GM21423 (cell line): ENCODE results near the gene PROSER2.
A peak's percentile ranks its signal among the peaks of the same experiment; 100 is the strongest.

Experiments
- ATAC-seq: cut with Tn5 transposase; IDR thresholded peaks from one replicate; pipeline ENCODE4 v1.9.1; 2021; ENCODE audit warnings: mild to moderate bottlenecking, moderate library complexity; ENCODE audit not compliant: unreplicated experiment

Gene PROSER2

GRCh38 chr10:11863353-11864109 lies 40.4 kb downstream of the PROSER2 start:
- ATAC-seq = peak; percentile 98

- no peak for ATAC-seq
Observed at GRCh38 chr10:11864727-11865126, 41.6 kb downstream of the PROSER2 start.

DNA sequence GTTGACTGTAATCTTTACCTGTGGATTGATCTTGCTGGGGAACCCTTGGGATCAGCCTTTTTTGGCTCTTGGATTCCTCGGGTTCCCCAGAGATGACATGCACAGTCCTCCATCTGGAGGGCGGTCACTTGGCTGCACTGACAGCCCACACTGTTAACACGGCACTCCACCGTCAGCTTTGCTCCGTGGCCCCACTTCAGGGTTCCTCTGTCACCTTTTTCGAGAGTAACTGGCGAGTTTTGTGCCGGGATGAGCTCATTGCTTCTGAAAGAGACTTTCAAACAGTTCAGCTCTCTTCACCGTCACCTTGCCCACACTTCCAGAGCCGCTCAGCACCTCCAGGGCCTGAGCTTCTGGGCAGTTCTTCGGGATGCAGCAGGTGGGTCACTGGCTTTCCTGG lies 42.4 kb downstream of the PROSER2 start:
- no peak for ATAC-seq

GRCh38 chr10:11866199-11866925 lies 43.2 kb downstream of the PROSER2 start:
- ATAC-seq = no peak

- no peak for ATAC-seq
Observed at GRCh38 chr10:11869219-11869618, 46.1 kb downstream of the PROSER2 start.

- ATAC-seq = no peak
Observed at GRCh38 chr10:11869743-11870460, 46.7 kb downstream of the PROSER2 start.

DNA sequence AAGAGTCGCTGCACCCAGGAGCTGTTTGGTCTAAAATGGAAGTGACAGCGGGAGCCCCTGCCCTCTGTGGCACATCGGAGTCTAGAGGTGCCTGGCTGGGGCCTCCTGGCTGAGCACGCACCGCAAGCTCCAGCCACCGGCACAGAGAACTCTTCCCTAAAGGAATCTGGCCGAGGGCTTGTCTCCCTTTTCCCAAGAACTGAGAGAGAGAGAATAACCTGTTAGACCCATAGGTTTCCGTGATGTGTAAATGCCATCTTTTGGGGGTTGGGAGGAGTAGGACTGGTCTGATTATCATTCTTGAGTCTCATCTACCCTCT lies 47.3 kb downstream of the PROSER2 start:
- no peak for ATAC-seq

DNA sequence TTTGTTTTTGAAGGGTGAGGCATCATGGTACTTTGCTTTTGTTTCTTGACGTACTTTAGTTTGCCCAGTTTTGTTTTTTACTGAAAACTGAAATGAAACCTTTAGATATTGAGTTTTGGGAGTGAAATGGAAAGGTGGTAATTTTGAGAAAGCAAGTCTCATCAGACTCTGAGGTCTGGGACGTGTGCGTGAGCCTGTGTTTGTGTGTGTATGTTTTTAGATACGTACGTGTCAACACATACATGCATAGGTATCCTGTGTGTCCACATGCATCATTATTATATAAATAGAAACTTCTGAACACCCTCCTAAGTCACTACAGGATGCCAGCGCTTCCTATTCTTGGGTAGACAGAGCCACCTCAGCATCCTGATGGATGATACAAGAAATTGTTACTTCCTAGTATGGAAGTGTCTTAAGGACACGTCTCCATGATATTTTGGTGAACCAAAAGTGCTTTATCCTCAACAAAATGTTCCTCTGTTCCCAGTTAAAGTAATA lies 47.8 kb downstream of the PROSER2 start:
- no peak for ATAC-seq

DNA sequence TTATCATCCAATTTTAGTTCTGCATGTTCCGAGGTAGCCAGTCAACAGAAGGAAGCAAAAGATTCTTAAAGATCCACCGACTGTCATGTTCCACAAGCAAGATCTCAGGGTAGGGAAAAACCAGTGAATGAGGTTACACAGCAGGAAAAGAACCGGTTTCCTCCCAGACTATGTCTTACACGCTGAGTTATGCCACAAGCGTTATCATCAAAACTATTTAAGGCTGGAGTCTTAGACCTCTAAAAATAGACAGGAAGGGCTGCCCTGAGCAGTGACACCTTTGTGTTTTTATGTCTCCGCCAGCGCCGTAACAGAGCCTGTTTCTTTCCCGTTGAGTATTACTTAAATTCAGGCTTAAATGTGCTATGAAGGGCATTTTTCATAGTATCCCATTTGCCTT lies 48.3 kb downstream of the PROSER2 start:
- ATAC-seq = no peak

GRCh38 chr10:11874568-11875493 lies 51.7 kb downstream of the PROSER2 start:
- ATAC-seq = no peak

GRCh38 chr10:11875494-11876281 lies 52.5 kb downstream of the PROSER2 start:
- no peak for ATAC-seq

DNA sequence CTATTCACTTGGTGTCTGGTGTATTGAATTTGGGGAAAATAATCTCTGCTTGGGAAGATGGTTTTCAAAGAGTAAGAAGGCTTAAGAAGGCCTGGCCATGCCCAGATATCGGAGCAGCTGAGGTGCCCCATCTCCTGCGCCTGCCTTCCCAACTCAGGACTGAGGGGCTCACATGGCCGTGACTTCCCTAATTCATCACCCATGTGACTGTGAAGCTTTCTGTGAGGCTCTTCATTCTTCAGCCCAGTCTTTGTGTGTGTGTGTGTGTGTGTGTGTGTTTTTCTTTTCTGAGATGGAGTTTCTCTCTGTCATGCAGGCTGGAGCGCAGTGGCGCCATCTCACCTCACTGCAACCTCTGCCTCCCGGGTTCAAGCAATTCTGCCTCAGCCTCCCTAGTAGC lies 53.2 kb downstream of the PROSER2 start:
- no peak for ATAC-seq

GRCh38 chr10:11876805-11877590 lies 53.8 kb downstream of the PROSER2 start:
- no peak for ATAC-seq

GRCh38 chr10:11877591-11877905 lies 54.4 kb downstream of the PROSER2 start:
- no peak for ATAC-seq

- ATAC-seq = no peak
Observed at GRCh38 chr10:11878776-11879175, 55.6 kb downstream of the PROSER2 start.

- ATAC-seq = no peak
Observed at GRCh38 chr10:11879387-11880094, 56.4 kb downstream of the PROSER2 start.

DNA sequence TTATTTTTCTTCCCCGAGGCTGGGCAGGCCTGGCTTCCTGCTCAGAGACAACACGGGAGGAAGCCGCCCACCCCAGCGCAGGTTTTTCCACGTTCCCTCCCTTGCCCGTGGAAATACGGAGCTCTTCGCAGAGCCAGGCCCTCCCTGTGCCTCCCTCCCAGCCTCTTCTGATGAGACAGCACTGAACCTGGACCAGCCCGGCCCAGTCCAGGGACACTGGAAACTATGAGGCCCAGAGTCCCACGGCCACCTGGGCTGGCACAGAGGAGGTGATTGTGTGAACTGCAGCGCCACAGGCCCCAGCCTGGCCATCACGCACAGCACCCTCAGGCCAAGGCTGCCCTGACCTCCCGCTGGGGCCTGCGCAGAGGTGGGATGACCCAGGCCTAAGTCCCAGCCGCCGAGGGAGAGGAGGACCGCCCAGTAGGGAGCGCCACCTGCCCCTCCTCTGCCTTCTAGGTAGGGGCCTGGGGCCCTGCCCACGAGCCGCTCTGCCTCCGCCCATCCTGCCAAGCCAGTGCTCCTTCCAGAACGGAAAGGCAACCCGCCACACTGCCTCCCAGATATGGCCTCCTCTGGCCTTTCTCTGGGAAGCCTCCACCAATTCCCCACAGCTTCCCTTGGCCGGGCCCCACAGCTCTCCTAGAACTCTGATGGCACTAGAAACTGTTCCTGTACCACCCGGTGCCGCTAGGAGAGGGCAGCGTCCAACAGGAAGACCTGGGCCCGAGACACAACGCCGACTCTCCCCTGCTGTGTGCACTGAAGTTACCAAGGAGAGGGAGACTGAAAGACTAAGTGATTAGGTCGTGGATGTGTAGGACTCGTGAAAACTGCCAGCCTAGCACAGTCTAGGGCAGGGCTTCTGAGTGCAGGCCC lies 57.2 kb downstream of the PROSER2 start:
- ATAC-seq = no peak

DNA sequence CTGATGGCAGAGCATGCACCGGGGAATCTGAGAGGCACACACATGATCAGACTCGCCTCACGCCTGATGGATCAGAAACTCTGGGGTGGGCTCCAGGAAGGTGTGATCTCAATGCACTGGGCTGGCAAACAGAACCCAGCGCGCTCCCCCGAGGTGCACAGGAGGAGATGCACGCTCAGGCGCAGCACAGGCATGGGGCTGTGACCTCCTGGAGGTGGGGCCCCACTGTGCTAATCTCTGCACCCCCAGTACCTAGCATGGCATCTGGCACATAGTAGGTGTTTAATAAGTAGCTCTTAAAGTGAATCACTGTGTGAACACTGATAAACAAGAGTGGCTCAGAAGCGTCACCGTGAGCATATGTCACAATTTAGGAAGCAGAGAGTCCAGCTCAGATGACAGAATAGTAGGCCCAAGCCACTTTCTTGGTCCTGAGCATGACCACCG lies 57.9 kb downstream of the PROSER2 start:
- ATAC-seq = no peak
